Measurements from ENCODE around the gene AEBP1.

DNA sequence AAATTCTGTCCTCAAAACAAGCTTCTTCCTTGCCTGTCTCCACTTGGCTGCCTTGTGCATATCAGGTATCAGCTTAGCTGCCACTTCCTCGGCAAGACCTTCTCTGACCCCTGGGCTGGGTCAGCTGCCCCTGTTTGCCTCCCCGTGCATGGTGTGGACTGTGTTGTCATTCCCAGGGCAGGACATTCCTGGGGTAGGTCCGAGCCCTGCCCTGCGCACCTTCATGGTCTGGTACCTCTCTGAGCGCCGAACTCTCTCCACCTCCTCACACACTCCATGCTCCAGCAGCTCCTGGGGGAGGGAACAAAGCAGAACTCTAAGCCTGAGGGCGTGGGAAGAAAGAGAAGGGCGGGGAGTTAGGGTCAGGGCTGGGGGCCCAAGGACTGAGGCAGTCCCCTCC lies 25.6 kb upstream of the AEBP1 start:
- no peak for TF ChIP-seq POLR2A (IDR thresholded peaks at IDR 0.05; ENCODE audit: extremely low read depth, insufficient read length)
- TF ChIP-seq, protein P1, sequence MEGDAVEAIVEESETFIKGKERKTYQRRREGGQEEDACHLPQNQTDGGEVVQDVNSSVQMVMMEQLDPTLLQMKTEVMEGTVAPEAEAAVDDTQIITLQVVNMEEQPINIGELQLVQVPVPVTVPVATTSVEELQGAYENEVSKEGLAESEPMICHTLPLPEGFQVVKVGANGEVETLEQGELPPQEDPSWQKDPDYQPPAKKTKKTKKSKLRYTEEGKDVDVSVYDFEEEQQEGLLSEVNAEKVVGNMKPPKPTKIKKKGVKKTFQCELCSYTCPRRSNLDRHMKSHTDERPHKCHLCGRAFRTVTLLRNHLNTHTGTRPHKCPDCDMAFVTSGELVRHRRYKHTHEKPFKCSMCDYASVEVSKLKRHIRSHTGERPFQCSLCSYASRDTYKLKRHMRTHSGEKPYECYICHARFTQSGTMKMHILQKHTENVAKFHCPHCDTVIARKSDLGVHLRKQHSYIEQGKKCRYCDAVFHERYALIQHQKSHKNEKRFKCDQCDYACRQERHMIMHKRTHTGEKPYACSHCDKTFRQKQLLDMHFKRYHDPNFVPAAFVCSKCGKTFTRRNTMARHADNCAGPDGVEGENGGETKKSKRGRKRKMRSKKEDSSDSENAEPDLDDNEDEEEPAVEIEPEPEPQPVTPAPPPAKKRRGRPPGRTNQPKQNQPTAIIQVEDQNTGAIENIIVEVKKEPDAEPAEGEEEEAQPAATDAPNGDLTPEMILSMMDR (IDR thresholded peaks at IDR 0.05; ENCODE audit: low read depth, low read length) = no peak
- TF ChIP-seq, protein P2, sequence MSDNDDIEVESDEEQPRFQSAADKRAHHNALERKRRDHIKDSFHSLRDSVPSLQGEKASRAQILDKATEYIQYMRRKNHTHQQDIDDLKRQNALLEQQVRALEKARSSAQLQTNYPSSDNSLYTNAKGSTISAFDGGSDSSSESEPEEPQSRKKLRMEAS (IDR thresholded peaks at IDR 0.05; ENCODE audit: low read depth, low read length) = no peak
- TF ChIP-seq MYC (IDR thresholded peaks at IDR 0.05; ENCODE audit: low read depth, low read length) = no peak
